Small intestine (tissue), 7 donors: ENCODE measurements around the gene CRISPLD2. TPM values are rescaled to one million over a fixed set of nuclear protein-coding genes. Genes with fewer than 3 reads are reported as not detected.

Experiments used
- DNase-seq, 2 donors: peaks; one replicate each; pipeline versions ENCODE4 v3.0.0 to v3.0.0-alpha.2; 2013
- FAIRE-seq: peaks from 2 replicates; lab custom pipeline; 2012; peaks lifted over from hg19 to GRCh38; lab: Jason Lieb, UNC
- H3K27ac ChIP-seq, 3 donors: one replicate each; pipeline ENCODE4 v1.5.1; 2013; ENCODE audit warnings: low read length in 2 of 3, mild to moderate bottlenecking in 2 of 3, control low read depth in 1 of 3, inconsistent platforms in 1 of 3, low read depth in 1 of 3, moderate library complexity in 1 of 3
- H3K27me3 ChIP-seq, 3 donors: one replicate each; pipeline ENCODE4 v1.6.1; 2013; ENCODE audit warnings: low read length in 3 of 3, inconsistent platforms in 1 of 3; ENCODE audit not compliant: control insufficient read depth in 3 of 3, insufficient read depth in 3 of 3
- H3K36me3 ChIP-seq, 3 donors: one replicate each; pipeline ENCODE4 v1.6.1; 2013; ENCODE audit warnings: low read length in 3 of 3, inconsistent platforms in 1 of 3, low read depth in 1 of 3, mild to moderate bottlenecking in 1 of 3, moderate library complexity in 1 of 3; ENCODE audit not compliant: control insufficient read depth in 3 of 3, insufficient read depth in 2 of 3
- H3K4me1 ChIP-seq, 3 donors: one replicate each; pipeline ENCODE4 v1.6.1; 2013; ENCODE audit warnings: low read length in 2 of 3, inconsistent platforms in 1 of 3, low read depth in 1 of 3, mild to moderate bottlenecking in 1 of 3, moderate library complexity in 1 of 3; ENCODE audit not compliant: control insufficient read depth in 3 of 3, insufficient read depth in 2 of 3
- H3K4me3 ChIP-seq, 3 donors: one replicate each; pipeline ENCODE4 v1.5.1; 2013; ENCODE audit warnings: low read length in 3 of 3, control low read depth in 1 of 3, inconsistent platforms in 1 of 3, low read depth in 1 of 3, mild to moderate bottlenecking in 1 of 3, moderate library complexity in 1 of 3
- H3K9me3 ChIP-seq, 2 donors: one replicate each; pipeline ENCODE4 v1.6.1; 2013; ENCODE audit warnings: low read depth in 1 of 2, low read length in 1 of 2; ENCODE audit not compliant: control insufficient read depth in 2 of 2, insufficient read depth in 1 of 2
- WGBS, 3 donors: extraction: QIAGEN DNeasy Blood & Tissue Kit; methylation state at CpG; one replicate each; pipeline ENCODE4 v1.1.7; 2013; 5-methylcytosine and 5-hydroxymethylcytosine counted together
- polyA plus RNA-seq, 4 donors: library from polyadenylated mRNA; stranded (reverse) in 3 of 4; unstranded in 1 of 4; fragments of 200-250 nt in 3 of 4; fragments of 120-200 nt in 1 of 4; gene quantifications; one replicate each; pipeline versions ENCODE4 v1.2.1 to v1.2.3, GENCODE V29; 2013
- donor health status: healthy with polysubstance abuse.
- donor health status: control.
- donor health status: control.
- donor health status: Bipolar disorder and iron deficiency.
- donor health status: healthy.

Gene CRISPLD2
- polyA plus RNA-seq, 4 donors: 0.89 to 31.4 (median 4.9) TPM

- Histone ChIP-seq H3K36me3 (peaks cover 0 to 10% (median 2%) of the 10 kb centered on the region in 3 donors), H3K4me1 (no peaks in the 10 kb centered on the region), H3K4me3 (no peak overlapping the region), H3K27me3 (no peaks in the 10 kb centered on the region), H3K9me3 (peaks cover 0 to 9% of the 10 kb centered on the region in 2 donors), H3K27ac (no peak overlapping the region)
- FAIRE-seq: no peak
- 83 to 93% (median 89%) methylated on average over 10 of the region's 10 CpGs for WGBS, 3 donors
- no peak for DNase-seq
Observed at GRCh38 chr16:84892097-84892496, 72.3 kb downstream of the CRISPLD2 start.

- H3K36me3 ChIP-seq: peaks cover 0 to 8% (median 2%) of the 10 kb centered on the region in 3 donors
- H3K9me3 ChIP-seq: peaks cover 0 to 9% of the 10 kb centered on the region in 2 donors
- DNase-seq (no peak), FAIRE-seq (no peak)
- H3K4me1 ChIP-seq: no peaks in the 10 kb centered on the region
- no peaks in the 10 kb centered on the region for H3K27me3 ChIP-seq
- 90 to 94% (median 94%) methylated on average over 3 of the region's 3 CpGs for WGBS, 3 donors
- H3K4me3 ChIP-seq: no peak overlapping the region
- H3K27ac ChIP-seq: peak overlapping the region in 1 of 3 donors; percentile 50
Observed at GRCh38 chr16:84893467-84893848, 73.7 kb downstream of the CRISPLD2 start.

DNA sequence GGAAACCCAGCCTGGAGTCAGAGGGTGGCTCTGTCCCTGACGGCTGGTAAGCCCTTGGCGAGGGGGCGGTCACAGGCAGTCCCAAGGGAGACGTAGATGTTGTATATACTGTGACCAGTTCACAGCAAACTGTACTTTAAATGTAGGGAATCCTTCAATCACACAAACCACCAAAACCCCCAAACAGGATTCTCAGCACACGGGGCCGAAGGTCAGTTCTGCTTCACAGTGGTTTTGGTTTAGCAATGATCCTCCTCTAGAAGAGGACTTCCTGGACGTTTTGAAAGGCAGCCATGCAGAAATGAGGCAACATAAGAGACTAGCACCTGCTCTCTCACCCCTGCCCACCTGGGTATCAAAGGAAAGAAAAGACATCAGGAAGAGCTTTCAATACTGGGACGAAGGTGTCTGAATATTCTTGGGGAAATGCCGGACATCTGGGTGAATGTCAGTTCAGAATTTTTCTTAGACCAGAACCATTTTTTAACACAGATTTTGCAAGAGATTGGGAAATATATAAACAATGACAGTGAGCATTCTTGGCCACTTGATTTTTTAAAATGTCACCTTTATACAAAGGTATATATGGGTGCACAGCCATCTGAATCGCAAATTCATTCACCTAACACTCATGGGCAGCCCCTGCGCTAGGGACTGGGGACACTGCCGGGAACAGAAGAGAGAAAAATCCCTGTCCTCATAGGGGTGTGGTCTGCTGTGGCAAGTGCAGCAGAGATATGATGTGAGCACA lies 74.2 kb downstream of the CRISPLD2 start:
- Histone ChIP-seq H3K4me1 (no peaks in the 10 kb centered on the region), H3K9me3 (peaks cover 0 to 9% of the 10 kb centered on the region in 2 donors), H3K27me3 (no peaks in the 10 kb centered on the region), H3K36me3 (peaks cover 0 to 11% (median 2%) of the 10 kb centered on the region in 3 donors), H3K27ac (peak overlapping the region in 1 of 3 donors; percentile 50), H3K4me3 (no peak overlapping the region)
- WGBS, 3 donors: 81 to 87% (median 82%) methylated on average over 12 of the region's 12 CpGs
- peak in 1 of 2 donors; percentile 8 for DNase-seq
- FAIRE-seq: no peak

- FAIRE-seq (no peak), DNase-seq (no peak)
- Histone ChIP-seq H3K9me3 (peaks cover 0 to 9% of the 10 kb centered on the region in 2 donors), H3K4me3 (no peak overlapping the region), H3K27me3 (no peaks in the 10 kb centered on the region), H3K27ac (no peak overlapping the region), H3K4me1 (no peaks in the 10 kb centered on the region), H3K36me3 (peaks cover 0 to 11% (median 2%) of the 10 kb centered on the region in 3 donors)
- 70 to 74% (median 73%) methylated on average over 6 of the region's 6 CpGs for WGBS, 3 donors
Observed at GRCh38 chr16:84895016-84895415, 75.2 kb downstream of the CRISPLD2 start.

GRCh38 chr16:84896847-84897246 lies 77.1 kb downstream of the CRISPLD2 start:
- Histone ChIP-seq H3K4me3 (no peak overlapping the region), H3K27me3 (no peaks in the 10 kb centered on the region), H3K9me3 (peaks cover 0 to 9% of the 10 kb centered on the region in 2 donors), H3K4me1 (no peaks in the 10 kb centered on the region), H3K36me3 (peaks cover 0 to 11% (median 0%) of the 10 kb centered on the region in 3 donors), H3K27ac (no peak overlapping the region)
- 85 to 90% (median 90%) methylated on average over 9 of the region's 9 CpGs for WGBS, 3 donors
- FAIRE-seq: no peak
- DNase-seq: no peak

DNA sequence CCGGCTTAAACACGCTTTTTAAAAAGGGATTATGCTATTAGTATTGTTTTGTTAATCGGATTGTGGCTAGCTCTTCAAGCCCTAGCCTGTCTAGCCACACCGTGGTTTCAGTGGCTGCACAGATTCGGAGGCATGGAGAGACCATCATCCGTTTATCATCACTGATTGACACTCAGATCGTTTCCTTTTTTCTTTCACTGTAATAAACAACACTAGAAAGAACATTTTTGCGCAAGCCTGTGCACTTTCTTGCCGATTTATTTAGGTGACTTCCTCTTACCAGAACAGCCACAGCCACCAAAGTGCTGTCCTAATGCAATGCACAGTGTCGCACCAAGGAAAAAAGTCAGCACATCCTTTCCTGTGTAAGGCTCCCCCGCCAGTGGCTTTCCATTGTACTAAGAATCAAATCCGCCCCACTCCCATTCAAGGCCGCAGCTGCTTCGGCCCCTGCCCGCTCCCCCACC lies 78.2 kb downstream of the CRISPLD2 start:
- no peaks in the 10 kb centered on the region for H3K27me3 ChIP-seq
- H3K36me3 ChIP-seq: peaks cover 0 to 11% (median 0%) of the 10 kb centered on the region in 3 donors
- WGBS, 3 donors: 72 to 84% (median 82%) methylated on average over 15 of the region's 15 CpGs
- H3K9me3 ChIP-seq: peaks cover 0 to 9% of the 10 kb centered on the region in 2 donors
- FAIRE-seq: no peak
- no peak overlapping the region for H3K4me3 ChIP-seq
- no peak overlapping the region for H3K27ac ChIP-seq
- DNase-seq: no peak
- no peaks in the 10 kb centered on the region for H3K4me1 ChIP-seq

- no peak for DNase-seq
- peaks cover 0 to 9% (median 0%) of the 10 kb centered on the region in 3 donors for H3K36me3 ChIP-seq
- H3K4me1 ChIP-seq: no peaks in the 10 kb centered on the region
- FAIRE-seq: no peak
- 69 to 88% (median 72%) methylated on average over 2 of the region's 2 CpGs for WGBS, 3 donors
- H3K9me3 ChIP-seq: peaks cover 0 to 6% of the 10 kb centered on the region in 2 donors
- H3K27me3 ChIP-seq: no peaks in the 10 kb centered on the region
- no peak overlapping the region for H3K4me3 ChIP-seq
- H3K27ac ChIP-seq: peak overlapping the region in 1 of 3 donors; percentile 17
Observed at GRCh38 chr16:84898447-84898846, 78.7 kb downstream of the CRISPLD2 start.

GRCh38 chr16:84899414-84899813 lies 79.6 kb downstream of the CRISPLD2 start:
- no peaks in the 10 kb centered on the region for H3K9me3 ChIP-seq
- no peak overlapping the region for H3K27ac ChIP-seq
- peaks cover 0 to 7% (median 0%) of the 10 kb centered on the region in 3 donors for H3K36me3 ChIP-seq
- no peaks in the 10 kb centered on the region for H3K27me3 ChIP-seq
- H3K4me3 ChIP-seq: no peak overlapping the region
- 82 to 89% (median 86%) methylated on average over 8 of the region's 8 CpGs for WGBS, 3 donors
- DNase-seq: no peak
- FAIRE-seq: no peak
- H3K4me1 ChIP-seq: no peaks in the 10 kb centered on the region
